ENCODE data around the gene WFDC2.

WFDC2 gene

DNA sequence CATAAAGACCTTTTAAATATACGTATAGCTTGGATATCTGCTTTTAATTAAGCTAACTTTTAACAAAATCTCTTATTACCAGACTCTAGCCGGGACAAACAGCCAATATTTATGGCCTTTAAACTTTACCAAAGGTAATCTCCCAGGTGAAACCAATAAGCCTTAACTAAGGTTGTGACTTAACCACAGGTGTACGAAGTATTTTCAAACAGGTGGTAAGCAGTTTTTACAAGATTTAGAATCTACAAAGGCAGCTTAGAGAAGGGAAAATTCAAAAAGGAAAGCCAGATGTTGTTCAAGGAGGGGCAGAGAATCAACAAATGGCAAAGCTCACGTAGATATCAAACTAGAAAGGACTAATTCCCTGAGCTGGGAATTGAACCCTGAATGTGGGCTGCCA, 15.8 kb downstream of the WFDC2 start:
- H3K4me3 ChIP-seq = no peak overlapping the region
- no peak overlapping the region for H3K27ac ChIP-seq

DNA sequence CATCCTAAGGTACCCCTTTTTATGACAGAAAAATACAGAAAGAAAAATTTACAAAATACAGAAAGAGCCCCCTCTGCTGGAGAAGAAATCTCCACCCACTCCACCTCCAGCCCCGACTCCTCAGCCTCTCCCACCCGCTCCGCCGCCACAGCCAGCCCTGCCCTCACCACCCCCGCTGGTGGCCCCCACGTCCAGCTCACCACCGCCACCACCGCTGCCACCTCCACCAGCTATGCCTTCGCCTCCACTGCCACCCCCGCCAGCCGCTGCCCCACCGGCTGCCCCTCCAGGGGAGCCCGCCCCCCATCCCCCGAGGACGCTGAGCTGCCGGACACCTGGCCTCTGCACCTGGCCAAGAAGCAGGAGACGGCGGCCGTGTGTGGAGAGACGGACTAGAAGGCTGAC, 17.7 kb downstream of the WFDC2 start:
- H3K27ac ChIP-seq = no peak overlapping the region
- no peak overlapping the region for H3K4me3 ChIP-seq

- Histone ChIP-seq H3K4me3 (no peak overlapping the region), H3K27ac (no peak overlapping the region)
Measured at GRCh38 chr20:45489083-45489531, 19.6 kb downstream of the WFDC2 start.

GRCh38 chr20:45495501-45495941, 26.0 kb downstream of the WFDC2 start:
- Histone ChIP-seq H3K4me3 (no peak overlapping the region), H3K27ac (no peak overlapping the region)

DNA sequence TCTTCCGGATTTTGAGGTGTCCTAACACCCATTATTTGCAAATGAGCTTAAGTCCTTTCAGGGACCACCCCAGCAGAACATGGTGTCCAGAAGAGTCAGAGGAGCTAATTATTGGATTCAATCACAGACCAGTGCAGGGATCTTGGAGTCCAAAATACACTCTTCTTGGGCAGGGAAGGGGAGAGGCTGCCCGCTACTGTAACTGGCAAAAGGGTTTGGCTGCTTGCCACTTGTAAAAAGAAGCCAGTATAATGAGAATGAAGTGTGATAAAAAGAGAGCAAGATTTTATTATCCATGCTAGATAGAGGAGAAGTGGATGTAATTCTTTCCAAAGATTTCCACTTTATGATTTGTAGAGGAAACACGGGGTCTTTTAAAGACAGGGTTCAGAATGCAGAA, 26.6 kb downstream of the WFDC2 start:
- no peak overlapping the region for H3K4me3 ChIP-seq
- H3K27ac ChIP-seq = no peak overlapping the region

- Histone ChIP-seq H3K27ac (no peak overlapping the region), H3K4me3 (no peak overlapping the region)
Measured at GRCh38 chr20:45497971-45498494, 28.5 kb downstream of the WFDC2 start.

- Histone ChIP-seq H3K4me3 (no peak overlapping the region), H3K27ac (no peak overlapping the region)
Measured at GRCh38 chr20:45500022-45500421, 30.5 kb downstream of the WFDC2 start.

DNA sequence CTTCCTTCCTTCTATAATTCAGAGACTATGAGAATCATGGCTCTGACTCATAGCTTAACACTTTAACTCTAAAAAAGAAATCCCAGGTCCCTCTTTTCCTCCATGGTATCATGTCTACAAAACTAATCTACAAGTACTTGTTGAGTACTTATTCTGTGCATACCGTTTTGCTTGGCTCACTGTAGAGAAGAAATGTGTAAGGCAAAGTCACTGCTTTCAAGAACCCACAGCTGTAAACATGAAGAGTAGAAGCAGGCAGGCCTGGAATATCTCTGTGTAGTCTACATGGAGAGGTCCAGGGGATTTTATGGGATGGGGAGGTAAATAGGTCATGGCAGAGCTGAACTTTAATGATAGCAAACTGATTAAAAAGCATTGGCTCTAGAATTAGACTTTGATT, 32.0 kb downstream of the WFDC2 start:
- H3K4me3 ChIP-seq = no peak overlapping the region
- no peak overlapping the region for H3K27ac ChIP-seq

GRCh38 chr20:45502561-45502960, 33.0 kb downstream of the WFDC2 start:
- no peak overlapping the region for H3K27ac ChIP-seq
- H3K4me3 ChIP-seq = no peak overlapping the region

- Histone ChIP-seq H3K27ac (no peak overlapping the region), H3K4me3 (no peak overlapping the region)
Measured at GRCh38 chr20:45503403-45503802, 33.9 kb downstream of the WFDC2 start.

DNA sequence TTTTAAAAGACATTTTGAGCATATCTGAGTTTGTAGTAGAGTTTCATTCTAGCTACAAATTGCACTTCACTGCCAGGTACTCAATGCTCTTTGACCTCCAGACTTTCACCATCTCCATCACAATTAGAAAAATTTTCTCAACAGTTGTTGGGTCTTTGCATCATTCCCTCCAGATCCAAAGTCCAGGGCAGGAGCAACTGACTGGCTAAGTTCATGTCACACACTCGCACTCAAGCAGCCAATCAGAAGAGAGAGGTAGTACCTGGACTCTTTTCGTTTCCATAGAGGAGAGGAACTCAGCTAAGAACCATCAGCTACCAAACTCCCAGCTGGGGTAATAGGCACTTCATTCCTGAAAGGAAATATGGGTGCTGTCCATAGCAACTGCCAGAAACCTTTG, 36.8 kb downstream of the WFDC2 start:
- Histone ChIP-seq H3K27ac (no peak overlapping the region), H3K4me3 (no peak overlapping the region)

- H3K27ac ChIP-seq = no peak overlapping the region
- H3K4me3 ChIP-seq = no peak overlapping the region
Measured at GRCh38 chr20:45507011-45507820, 37.7 kb downstream of the WFDC2 start.

- H3K4me3 ChIP-seq = no peak overlapping the region
- no peak overlapping the region for H3K27ac ChIP-seq
Measured at GRCh38 chr20:45508068-45508886, 38.7 kb downstream of the WFDC2 start.

DNA sequence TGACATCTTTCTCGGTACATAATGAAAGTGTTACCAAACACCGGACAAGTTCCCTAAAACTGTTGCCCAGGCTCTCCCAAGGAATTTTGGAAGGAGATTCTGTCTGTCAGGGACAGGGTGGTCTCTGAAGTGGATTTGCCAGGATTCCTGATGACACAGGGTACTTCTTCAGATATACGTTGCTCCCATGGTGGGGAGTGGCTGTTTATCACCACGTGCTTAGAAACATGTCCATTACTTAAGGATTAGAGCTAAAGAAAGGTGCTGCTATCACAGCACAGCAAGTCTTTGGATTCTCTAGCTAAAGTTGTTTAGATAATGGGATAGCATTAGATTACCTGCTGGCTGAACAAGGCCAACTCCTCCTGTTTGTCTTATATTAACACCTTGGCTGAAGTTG, 39.5 kb downstream of the WFDC2 start:
- H3K4me3 ChIP-seq = no peak overlapping the region
- peak overlapping the region in 1 of 21 experiments; percentile 37 for H3K27ac ChIP-seq

GRCh38 chr20:45510242-45510862, 40.8 kb downstream of the WFDC2 start:
- H3K27ac ChIP-seq = peak overlapping the region in 1 of 21 experiments; percentile 73
- H3K4me3 ChIP-seq = no peak overlapping the region

- Histone ChIP-seq H3K27ac (no peak within 1 kb of the TSS), H3K4me3 (no peak within 1 kb of the TSS)
Measured at GRCh38 chr20:45515147-45515913, 45.8 kb downstream of the WFDC2 start, which contains the start of gene SPINT3. Gene SPINT3, minus strand, starts transcription at chr20:45515622. Its CDS starts 14 bp downstream, at chr20:45515608.

GRCh38 chr20:45518282-45518681, 48.7 kb downstream of the WFDC2 start:
- peak overlapping the region in 3 of 21 experiments; percentile 55 to 67 (median 57) for H3K27ac ChIP-seq
- H3K4me3 ChIP-seq = no peak overlapping the region

DNA sequence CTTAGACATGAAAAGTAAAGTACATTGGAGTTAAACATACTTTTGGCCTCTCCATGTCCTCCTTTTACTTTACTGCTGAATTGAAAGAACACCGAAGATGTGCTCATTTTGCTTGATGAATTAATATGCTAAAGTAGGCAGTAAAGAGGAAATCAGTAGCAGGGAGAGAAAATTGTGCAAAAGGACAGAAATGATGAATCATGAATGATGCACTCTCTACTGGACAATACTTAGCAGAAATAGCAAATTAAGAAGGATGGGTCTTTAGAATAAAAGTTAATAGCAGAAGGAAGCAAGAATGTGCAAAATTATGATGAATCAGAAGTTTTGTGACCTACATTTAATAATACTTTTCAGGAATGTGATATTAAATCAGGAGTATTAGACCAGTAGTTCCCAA, 54.3 kb downstream of the WFDC2 start:
- Histone ChIP-seq H3K27ac (no peak overlapping the region), H3K4me3 (no peak overlapping the region)

- H3K4me3 ChIP-seq = no peak overlapping the region
- H3K27ac ChIP-seq = no peak overlapping the region
Measured at GRCh38 chr20:45527294-45527693, 57.7 kb downstream of the WFDC2 start.

Measured in skin epidermis (tissue), 12 donors.